ENCODE data around the gene NF1. TPM values are rescaled to one million over a fixed set of nuclear protein-coding genes. Genes with fewer than 3 reads are reported as not detected.
"Not testable (repeated sequence)": the region's sequence is repeated elsewhere in the genome, so short reads cannot be mapped to it uniquely, and the experiment has no call there.

NF1 gene
- total RNA-seq, 1 donor from 2014 or later: 42.5 TPM

DNA sequence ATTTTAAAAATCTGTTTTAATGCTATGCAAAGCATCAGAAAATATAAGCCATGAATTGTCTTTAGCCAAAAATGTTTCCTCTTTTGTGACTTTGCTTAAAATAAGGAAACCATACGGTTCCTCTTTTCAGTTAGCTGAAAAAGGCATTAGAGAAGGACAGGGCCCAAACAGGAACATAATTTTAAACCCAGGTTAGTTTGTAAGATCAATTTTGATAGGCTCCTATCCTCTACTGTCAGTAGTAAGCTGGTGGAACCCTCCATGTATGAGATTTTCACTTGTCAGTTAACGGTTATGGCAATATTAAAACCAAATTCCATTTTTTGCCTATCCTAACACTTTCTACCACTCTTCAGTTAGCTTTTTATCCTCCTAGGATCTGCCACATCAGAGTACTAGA lies 214.8 kb downstream of the NF1 start:
- H3K27me3 ChIP-seq (ENCODE audit: low read depth): no peaks in the 10 kb centered on the region
- H3K36me3 ChIP-seq: no peaks in the 10 kb centered on the region
- no peaks in the 10 kb centered on the region for H3K9me3 ChIP-seq (replicated peaks)
- peak overlapping the region; percentile 6 for H3K27ac ChIP-seq (replicated peaks)
- H3K4me3 ChIP-seq: no peak overlapping the region
- intact Hi-C loops (cut with micrococcal nuclease): no loop called here
- TF ChIP-seq, protein P1, sequence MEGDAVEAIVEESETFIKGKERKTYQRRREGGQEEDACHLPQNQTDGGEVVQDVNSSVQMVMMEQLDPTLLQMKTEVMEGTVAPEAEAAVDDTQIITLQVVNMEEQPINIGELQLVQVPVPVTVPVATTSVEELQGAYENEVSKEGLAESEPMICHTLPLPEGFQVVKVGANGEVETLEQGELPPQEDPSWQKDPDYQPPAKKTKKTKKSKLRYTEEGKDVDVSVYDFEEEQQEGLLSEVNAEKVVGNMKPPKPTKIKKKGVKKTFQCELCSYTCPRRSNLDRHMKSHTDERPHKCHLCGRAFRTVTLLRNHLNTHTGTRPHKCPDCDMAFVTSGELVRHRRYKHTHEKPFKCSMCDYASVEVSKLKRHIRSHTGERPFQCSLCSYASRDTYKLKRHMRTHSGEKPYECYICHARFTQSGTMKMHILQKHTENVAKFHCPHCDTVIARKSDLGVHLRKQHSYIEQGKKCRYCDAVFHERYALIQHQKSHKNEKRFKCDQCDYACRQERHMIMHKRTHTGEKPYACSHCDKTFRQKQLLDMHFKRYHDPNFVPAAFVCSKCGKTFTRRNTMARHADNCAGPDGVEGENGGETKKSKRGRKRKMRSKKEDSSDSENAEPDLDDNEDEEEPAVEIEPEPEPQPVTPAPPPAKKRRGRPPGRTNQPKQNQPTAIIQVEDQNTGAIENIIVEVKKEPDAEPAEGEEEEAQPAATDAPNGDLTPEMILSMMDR (IDR thresholded peaks at IDR 0.05; ENCODE audit: borderline replicate concordance): no peak
- H3K4me1 ChIP-seq: no peaks in the 10 kb centered on the region
- no peak for DNase-seq

DNA sequence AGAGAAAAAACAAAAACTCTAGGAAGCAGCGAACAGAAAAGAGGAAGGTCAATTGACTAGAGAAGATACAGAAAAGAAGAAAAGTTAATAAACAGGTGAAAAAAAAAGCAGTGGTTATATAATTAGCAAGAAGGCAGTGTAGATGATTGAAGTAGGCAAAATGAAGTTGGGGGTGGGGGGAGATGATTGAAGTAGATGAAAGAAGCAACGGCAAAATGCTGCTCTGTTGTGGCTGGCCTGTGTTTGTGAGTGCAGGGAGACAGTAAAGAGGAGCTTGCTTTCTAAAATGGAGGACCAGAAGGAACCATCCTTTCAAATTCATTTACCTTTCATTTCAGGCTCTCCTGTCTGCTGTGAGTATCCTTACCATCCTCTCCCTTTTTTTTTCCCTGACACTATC lies 215.5 kb downstream of the NF1 start:
- peak overlapping the region; percentile 36 for H3K27ac ChIP-seq (replicated peaks)
- H3K4me3 ChIP-seq: peak overlapping the region; percentile 2
- no peaks in the 10 kb centered on the region for H3K9me3 ChIP-seq (replicated peaks)
- DNase-seq: no peak
- TF ChIP-seq, protein P1 (IDR thresholded peaks at IDR 0.05; ENCODE audit: borderline replicate concordance): no peak
- no peaks in the 10 kb centered on the region for H3K4me1 ChIP-seq
- intact Hi-C loops (cut with micrococcal nuclease): no loop called here
- no peaks in the 10 kb centered on the region for H3K36me3 ChIP-seq
- H3K27me3 ChIP-seq (ENCODE audit: low read depth): no peaks in the 10 kb centered on the region

DNA sequence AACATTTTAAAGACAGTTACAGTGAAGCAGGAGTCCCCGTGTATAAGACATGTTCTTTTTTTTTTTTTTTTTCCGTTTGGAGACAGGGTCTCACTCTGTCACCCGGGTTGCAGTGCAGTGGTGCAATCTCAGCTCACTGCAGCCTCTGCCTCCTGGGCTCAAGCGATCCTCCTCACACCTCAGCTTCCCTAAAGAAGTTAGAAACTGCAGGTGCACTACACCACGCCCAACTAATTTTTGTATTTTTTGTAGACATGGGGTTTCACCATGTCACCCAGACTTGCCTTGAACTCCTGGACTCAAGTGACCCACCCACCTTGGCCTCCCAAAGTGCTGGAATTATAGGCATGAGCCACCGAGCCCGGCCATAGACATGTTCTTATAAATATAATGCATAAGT lies 216.1 kb downstream of the NF1 start:
- no peaks in the 10 kb centered on the region for H3K9me3 ChIP-seq (replicated peaks)
- intact Hi-C loops (cut with micrococcal nuclease): no loop called here
- H3K36me3 ChIP-seq: no peaks in the 10 kb centered on the region
- TF ChIP-seq, protein P1 (IDR thresholded peaks at IDR 0.05; ENCODE audit: borderline replicate concordance): no peak
- H3K27me3 ChIP-seq (ENCODE audit: low read depth): no peaks in the 10 kb centered on the region
- no peaks in the 10 kb centered on the region for H3K4me1 ChIP-seq
- peak overlapping the region; percentile 36 for H3K27ac ChIP-seq (replicated peaks)
- DNase-seq: no peak
- H3K4me3 ChIP-seq: peak overlapping the region; percentile 2

DNA sequence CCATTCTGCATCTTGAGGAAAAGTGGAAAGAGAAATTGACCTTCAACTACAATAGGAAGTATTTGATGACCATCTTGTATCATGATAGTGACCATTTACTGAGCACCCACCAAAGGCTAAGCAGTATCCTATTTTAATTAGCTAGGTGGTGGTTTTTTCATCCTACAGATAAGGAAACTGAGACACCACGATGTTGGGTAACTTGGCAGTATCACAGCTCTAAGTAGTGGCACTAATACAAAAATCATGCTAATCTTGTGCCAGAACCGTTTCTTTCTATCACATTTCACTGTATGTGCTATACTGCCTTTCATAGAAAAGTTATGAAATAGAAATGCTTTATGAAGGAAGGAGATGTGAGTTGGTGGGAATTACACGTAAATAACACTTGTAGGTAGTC lies 216.7 kb downstream of the NF1 start:
- no peak for DNase-seq
- H3K27me3 ChIP-seq (ENCODE audit: low read depth): no peaks in the 10 kb centered on the region
- no peaks in the 10 kb centered on the region for H3K36me3 ChIP-seq
- no peaks in the 10 kb centered on the region for H3K9me3 ChIP-seq (replicated peaks)
- H3K27ac ChIP-seq (replicated peaks): no peak overlapping the region
- H3K4me3 ChIP-seq: peak overlapping the region; percentile 2
- TF ChIP-seq, protein P1 (IDR thresholded peaks at IDR 0.05; ENCODE audit: borderline replicate concordance): no peak
- no peaks in the 10 kb centered on the region for H3K4me1 ChIP-seq
- intact Hi-C loops (cut with micrococcal nuclease): no loop called here

DNA sequence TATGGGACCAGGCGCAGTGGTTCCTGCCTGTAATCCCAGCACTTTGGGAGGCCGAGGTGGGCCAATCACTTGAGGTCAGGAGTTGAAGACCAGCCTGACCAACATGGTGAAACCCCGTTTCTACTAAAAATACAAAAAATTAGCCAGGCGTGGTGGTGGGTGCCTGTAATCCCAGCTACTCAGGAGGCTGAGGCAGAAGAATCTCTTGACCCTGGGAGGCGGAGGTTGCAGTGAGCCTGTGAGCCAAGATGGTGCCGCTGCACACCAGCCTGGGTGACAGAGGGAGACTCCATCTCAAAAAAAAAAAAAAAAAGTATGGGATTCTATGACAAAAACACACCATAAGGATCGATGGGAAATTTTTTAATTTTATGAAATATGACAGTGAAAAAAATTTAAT lies 217.4 kb downstream of the NF1 start:
- intact Hi-C loops (cut with micrococcal nuclease); DNase-seq; H3K36me3 ChIP-seq; H3K4me1 ChIP-seq; H3K27me3 ChIP-seq (ENCODE audit: low read depth); H3K27ac ChIP-seq (replicated peaks); H3K9me3 ChIP-seq (replicated peaks): not testable (repeated sequence)
- peak overlapping the region; percentile 2 for H3K4me3 ChIP-seq

DNA sequence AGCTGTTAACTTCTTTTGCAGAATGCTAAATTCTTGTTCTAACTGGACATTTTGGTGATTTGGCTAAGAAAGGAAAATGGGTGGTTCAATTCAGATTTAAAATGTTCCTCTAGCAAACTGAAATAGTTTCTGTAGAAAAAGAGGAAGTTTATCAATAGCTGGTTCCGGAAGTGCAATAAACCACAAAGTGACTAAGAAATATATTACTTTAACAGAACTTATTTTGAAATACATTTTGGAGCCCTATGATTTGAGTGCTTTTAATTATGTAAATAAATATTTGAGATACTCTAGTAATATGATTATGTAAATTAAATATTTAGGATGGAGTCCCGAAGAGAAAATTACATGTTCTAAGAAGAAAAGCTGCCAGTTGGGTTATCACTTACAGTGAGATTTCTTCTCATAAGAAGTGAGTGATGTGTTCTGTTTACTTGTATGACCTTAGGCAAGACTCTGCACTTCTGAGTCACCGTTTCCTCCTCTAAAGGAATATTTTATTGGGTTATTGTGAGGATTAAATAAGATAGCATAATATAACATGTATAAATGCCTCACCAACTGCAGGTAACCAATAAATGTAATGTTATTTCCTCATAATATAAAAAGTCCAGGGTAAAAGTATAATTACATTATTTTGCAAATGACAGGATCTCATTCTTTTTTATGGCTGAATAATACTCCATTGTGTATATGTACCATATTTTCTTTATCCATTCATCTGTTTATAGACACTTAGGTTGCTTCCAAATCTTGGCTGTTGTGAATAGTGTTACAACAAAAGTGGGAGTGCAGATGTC lies 219.4 kb downstream of the NF1 start, which contains the start of gene EVI2B:
Gene EVI2B, minus strand, starts transcription at position 73 of the 800 bp plus-strand sequence. CDS start 8,445 bp downstream, outside the sequence.
- peak within 1 kb of the TSS; percentile 26 for H3K27ac ChIP-seq (replicated peaks)
- intact Hi-C loops (cut with micrococcal nuclease): no loop called here

More for the DNA sequence above, 219.4 kb downstream of the NF1 start, which contains the start of gene EVI2B:
- Histone ChIP-seq H3K36me3 (no peaks in the 10 kb centered on the region), H3K4me3 (peak within 1 kb of the TSS; percentile 7), H3K4me1 (peaks cover 8% of the 10 kb centered on the region), H3K9me3 (replicated peaks) (no peaks in the 10 kb centered on the region), H3K27me3 (ENCODE audit: low read depth) (no peaks in the 10 kb centered on the region)
- DNase-seq: no peak
- TF ChIP-seq, protein P1 (IDR thresholded peaks at IDR 0.05; ENCODE audit: borderline replicate concordance): no peak

Measured in left ventricle myocardium inferior (tissue), 1 donor.